ENCODE results near the gene NLN.
"Not testable (repeated sequence)": the region's sequence is repeated elsewhere in the genome, so short reads cannot be mapped to it uniquely, and the experiment has no call there.

NLN gene

DNA sequence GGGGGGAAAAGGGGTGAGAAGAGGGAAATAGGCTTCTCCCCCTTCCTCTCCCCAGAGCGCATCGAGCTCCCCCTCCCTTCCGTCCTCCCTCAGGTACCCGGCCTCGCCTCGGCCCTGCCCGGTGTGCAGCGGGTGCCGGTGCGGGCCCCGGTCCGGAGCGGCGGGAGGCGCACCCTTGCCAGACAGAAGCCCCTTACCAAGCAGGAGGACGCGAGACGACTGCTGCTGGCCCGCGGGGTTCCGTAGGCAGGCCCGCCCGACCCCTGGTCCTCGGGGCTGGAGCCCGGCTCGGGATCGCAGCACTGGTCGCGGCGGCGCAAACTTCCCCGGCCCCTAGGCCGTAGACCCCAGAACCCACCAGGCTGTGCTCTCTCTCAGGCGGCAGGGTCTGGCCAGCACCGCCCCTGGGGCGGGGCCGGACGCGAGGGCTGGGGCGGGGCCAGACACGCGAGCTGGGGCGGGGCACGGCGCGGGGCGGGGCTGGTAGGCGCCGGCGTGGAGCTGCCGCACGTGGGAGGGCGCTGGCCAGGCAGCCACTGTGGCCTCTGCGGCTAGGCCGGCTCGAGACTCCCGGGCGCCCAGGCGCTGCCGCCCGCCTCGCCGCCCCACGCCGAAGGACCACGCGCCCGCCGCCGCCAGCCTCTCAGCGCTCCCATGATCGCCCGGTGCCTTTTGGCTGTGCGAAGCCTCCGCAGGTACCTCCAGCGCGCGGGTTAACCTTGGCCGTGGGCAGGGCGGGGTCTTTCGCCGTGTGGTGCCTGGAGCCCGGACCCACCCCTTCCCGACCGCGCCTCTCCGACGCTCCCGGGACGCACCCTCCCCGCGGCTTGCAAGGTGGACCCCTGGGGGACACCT is at the start of gene NLN, which contains the start of gene SGTB:
TSS of gene NLN (plus strand) at position 486 of the 855 bp plus-strand sequence. CDS start at position 655, 169 bp downstream.
TSS of gene SGTB (minus strand) at position 390 of the 855 bp plus-strand sequence. CDS start 1,302 bp downstream, outside the sequence.
- DNase-seq (ENCODE audit: low spot score): peak; percentile 78

GRCh38 chr5:65672796-65673195 is 49.2 kb upstream of the NLN start:
- no peak for DNase-seq (ENCODE audit: low spot score)

DNA sequence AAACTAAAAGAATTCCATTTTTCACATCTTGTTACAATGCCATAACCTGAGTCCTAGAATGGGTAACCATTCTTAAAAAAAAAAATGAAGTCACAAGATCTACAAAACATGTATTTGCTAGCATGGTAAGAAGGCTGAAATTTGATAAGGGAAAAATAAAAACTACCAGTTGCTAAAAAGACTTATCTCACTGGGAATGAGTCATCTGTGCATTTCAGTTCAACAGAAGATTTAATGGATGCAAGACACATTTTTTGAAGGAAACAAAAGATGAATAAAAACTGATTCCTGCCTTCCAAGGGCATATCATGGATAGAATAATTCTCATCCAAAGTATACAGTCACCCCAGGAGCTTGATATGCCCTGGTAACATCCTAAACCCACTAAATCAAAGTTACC is 47.3 kb upstream of the NLN start:
- DNase-seq (ENCODE audit: low spot score): no peak

DNA sequence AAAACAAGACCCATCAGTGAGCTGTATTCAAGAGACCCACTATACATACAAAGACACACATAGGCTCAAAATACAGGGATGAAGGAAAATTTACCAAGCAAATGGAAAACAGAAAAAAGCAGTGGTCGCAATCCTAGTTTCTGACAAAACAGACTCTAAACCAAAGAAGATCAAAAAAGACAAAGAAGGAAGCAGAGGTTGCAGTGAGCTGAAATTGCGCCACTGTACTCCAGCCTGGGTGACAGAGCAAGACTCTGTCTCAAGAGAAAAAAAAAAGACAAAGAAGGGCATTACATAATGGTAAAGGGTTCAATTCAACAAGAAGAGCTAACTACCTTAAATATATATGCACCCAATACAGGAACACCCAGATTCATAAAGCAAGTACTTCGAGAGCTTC is 45.9 kb upstream of the NLN start:
- not testable (repeated sequence) for DNase-seq (ENCODE audit: low spot score)

GRCh38 chr5:65682148-65682547 is 39.9 kb upstream of the NLN start:
- no peak for DNase-seq (ENCODE audit: low spot score)

DNA sequence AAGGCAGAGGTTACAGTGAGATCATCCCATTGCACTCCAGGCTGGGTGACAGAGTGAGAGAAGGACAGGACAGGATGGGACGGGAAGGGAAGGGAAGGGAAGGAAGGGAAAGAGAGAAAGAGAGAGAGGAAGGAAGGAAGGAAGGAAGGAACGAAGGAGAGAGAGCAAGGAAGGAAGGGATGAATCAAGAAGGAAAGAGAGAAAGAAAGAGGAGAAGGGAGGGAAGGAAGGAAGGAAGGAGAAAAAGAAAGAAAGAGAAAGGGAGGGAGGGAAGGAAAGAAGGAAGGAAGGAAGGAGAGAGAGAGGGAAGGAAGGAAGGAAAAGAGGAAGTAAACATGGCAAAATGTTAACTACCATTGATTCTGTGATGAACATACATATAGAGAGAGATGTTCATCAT is 28.9 kb upstream of the NLN start:
- DNase-seq (ENCODE audit: low spot score): no peak

DNA sequence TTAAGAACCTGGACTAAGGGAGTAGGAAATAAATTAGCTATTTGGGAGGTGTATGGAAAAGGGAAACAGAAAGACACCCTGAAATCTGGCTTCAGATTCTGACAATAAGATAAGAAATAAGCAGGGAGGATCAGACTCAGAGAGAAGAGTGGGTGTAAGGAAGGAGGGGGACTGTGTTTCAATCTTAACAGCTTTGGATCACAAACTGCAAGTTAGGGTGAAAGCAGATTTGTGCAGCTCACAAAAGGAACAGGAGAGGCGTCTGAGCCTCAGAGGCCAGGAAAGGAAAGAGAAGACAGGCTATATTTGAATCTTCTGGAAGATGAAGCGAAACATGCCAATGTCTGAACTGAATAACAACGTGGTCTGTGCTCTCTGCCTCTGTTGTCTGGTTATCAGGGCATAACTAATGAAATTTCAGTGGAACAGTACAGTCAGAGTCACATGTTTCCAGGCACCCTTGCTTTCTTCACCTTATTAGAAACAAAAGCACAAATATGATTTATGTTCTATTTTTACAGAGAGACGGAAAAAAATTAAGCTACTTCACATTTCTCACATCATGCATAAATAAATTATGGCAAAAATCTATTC is 26.7 kb upstream of the NLN start:
- DNase-seq (ENCODE audit: low spot score): no peak

- DNase-seq (ENCODE audit: low spot score): no peak
Observed at GRCh38 chr5:65695896-65696295, 26.1 kb upstream of the NLN start.

DNA sequence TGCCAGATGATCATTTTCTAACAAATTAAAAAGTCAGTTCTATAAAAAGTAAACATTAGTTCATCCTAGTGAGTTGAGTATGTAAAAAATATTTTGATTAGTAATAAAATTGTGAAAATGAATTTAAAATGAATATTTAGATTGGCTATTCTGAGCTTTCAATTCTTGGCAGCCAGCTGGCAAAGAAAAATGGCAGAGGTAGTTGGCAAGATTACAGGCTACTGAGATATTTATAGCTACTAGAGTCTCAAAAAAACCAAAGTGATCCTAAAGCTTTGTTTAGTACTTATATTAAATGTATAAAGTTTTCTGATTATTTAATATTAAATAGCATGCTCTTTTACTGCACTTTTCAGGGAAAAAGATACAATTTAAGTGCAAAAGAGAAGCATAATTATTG is 25.1 kb upstream of the NLN start:
- DNase-seq (ENCODE audit: low spot score): no peak

DNA sequence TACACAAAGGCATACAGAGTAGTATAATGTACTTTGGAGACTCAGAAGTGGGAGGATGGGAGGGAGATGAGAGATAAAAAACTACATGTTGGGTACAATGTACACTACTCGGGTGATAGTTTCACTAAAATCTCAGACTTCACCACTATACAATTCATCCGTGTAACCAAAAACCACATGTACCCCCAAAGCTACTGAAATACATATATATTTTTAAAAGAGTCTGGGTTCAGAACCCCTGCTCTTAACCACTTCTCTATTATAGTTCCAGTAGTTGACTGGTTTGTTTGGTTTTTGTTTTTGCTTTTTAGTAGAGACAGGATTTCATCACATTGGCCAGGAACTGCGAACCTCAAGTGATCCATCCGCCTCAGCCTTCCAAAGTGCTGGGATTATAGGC is 22.7 kb upstream of the NLN start:
- DNase-seq (ENCODE audit: low spot score): no peak

DNA sequence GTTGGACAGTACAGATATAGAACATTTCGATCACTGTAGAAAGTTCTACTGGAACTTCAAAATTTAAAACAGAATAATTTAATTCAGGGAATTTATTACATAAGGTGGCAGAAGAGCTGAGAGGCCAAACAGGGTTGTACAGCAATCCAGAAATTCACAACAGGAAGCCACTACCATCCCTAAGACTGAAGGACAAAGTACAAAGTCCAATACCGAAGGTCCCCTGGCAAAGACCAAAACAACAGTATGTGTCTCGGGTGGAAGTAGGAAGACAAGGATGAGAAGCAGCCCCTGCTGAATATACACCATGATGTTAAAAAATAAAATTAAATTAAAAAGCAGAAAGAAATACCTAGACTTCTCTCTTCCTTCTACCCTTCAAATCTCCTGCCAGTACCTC is 20.0 kb upstream of the NLN start:
- DNase-seq (ENCODE audit: low spot score): no peak

DNA sequence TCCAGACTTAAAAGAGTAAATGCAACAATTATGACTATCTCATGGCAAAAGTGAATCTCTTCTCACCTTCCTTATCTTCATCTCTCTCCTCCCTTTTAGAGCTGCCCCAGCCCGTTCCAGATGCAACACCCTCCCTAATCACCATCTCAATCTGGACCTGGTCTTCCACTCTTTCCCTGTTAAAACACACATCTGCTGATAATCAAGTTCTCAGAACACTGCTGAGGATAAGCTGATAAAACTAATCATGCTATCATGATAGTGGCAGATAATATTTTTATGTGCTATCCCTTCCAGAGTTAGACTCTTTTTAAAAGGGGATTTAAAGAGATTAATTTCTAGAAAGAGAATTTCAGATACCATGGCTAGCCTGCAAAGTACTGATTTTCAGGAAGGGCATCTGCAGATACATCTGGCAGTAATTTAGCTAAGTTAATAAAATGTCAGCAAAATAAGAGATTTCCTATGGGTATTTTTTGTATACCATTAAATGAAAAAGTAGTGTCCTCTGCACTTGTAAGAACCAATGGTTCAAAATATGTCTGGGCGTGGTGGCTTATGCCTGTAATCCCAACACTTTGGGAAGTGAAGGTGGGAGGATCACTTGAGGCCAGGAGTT is 17.3 kb upstream of the NLN start:
- no peak for DNase-seq (ENCODE audit: low spot score)

- DNase-seq (ENCODE audit: low spot score): no peak
Observed at GRCh38 chr5:65707663-65708062, 14.3 kb upstream of the NLN start.

DNA sequence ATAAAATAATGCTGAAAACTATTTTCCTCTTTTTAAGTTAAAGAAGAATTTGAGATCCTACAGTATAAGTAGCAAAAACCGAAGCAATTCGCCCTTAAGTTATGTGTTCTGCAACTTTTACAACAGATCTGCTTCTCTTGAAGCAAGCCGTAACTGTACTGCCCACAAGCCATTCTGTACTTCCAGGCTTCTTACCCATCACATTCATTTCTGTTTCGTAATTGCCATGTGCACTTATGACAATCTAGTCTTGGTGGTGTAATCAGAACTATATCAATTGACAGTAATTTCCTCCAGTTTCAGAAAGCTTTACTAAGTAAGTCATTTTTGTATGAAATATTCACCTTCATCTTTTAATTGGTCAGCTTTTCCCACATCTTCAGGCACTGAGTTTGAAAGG is 13.9 kb upstream of the NLN start:
- DNase-seq (ENCODE audit: low spot score): no peak

DNA sequence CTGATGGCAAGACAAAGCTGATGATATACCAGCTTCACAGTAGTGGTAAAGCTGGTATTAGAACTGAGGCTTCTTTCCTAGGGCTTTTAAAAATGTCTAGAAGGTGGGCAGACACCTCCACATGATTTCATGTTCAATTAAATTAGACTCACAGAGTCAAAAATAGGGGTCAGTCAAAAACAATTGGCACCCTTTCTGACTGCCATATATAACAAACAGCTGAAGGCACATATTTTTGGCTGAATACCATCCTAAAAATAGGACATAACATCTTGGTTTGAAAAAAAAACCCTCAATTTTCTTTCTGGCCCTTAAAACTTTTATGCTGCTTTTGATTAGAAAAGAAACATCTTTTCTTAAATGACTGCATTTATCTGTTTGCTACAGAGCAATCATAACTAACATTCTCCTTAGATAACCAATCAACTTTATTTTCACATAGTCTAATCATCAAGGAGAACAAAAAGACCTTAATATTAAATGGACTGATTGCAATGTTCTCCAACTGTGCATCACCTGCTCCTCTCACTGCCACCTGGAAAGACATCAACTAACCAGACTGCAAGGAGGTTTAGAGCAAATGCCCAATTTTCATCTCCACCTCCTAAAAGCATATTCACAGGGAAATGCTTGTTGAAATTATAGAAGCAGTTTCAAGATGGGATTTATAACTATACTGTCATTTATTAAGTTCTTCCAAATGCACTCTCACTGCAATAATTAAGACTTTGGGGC is 3.3 kb upstream of the NLN start:
- DNase-seq (ENCODE audit: low spot score): no peak

GRCh38 chr5:65721050-65721719 is 820 bp upstream of the NLN start:
- no peak for DNase-seq (ENCODE audit: low spot score)

DNA sequence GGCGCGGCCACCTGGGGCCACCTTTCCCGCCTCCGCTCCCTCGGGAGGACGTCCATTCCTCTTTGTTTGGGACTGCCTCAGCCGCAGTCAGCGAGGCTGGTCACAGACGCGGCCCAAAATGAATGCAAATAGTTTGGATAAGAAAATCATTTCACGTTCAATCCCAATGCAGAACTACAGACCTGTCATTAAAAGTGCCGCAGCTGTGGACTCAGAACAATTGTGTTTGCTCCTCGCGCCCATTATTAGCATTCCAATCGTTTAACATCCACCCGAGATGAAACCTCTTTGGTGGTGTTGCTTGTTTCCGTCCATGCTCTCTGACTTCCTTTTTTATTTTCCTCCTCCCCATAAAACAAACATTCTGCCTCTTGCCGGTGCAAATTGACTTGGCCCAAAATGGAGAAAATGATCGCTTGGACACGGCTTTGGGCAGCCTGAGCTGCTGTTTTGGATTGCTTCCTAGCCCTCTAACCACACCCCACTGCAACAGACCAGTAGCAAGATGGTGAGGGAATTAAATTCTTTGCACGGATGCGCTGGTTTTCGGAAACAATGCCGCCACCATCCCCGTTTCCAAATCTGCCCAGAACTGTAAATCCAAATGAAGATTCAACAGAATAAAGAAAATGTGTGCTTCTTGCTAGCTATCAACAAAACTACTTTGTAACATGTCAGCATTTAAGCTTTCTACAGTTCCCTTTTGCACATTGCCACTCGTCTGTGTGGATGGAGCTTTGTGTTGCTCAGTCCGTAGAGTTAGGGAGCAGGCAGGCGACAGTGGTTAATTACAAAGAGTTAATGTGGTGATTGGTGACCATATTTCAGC is 784 bp downstream of the NLN start:
- no peak for DNase-seq (ENCODE audit: low spot score)

DNA sequence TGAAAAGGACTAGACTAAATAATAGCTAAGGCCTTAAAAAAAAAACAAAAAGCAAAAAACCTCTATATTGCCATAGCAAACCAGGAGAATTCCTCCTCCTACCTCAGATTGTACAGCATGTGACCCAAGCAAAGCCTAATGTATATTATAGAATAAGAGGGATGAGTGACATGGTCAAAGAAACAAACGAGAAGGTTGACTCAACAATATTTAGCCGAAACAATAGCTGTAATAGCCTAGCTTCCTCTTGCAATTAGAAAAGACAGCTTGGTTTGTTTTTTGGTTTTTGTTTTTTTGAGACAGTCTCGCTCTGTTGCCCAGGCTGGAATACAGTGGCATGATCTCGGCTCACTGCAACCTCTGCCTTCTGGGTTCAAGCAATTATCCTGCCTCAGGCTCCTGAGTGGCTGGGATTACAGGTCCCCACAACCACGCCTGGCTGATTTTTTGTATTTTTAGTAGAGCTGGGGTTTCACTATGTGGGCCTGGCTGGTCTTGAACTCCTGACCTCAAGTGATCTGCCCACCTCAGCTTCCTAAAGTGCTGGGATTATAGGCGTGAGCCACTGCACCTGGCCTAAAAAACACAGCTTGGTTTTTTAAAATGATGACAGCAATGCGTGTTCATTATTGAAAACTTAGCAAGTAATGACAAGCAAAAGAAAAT is 5.6 kb downstream of the NLN start:
- no peak for DNase-seq (ENCODE audit: low spot score)

GRCh38 chr5:65728218-65728617 is 6.2 kb downstream of the NLN start:
- no peak for DNase-seq (ENCODE audit: low spot score)

DNA sequence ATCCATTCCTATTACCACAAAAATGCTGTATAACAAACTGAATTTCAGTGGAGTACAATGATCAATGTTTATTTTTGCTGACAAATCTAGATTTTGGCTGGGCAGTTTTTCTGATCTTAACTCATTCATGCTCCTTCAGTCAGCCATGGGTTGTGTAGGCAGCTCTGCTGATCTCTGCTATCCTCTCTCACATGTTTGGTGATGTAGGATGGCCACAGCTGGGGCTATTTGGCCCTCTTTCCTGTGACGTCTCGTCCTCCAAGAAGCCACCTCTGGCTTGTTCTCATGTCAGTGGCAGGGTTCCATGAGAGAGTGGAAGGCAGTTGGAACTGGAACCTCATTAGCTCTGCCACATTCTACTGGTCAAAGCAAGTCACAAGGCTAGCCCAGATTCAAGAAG is 8.9 kb downstream of the NLN start:
- no peak for DNase-seq (ENCODE audit: low spot score)

All from CD4-positive, alpha-beta T cell treated with Interleukin-6 at 100 ng/mL for 8 hours (primary cell).